Measurements from ENCODE around the gene TGM6. TPM values are rescaled to one million over a fixed set of nuclear protein-coding genes. Genes with fewer than 3 reads are reported as not detected.

TGM6 gene
- total RNA-seq, 1 donor from 2014 or later, result not detected

- H3K9ac ChIP-seq (ENCODE audit: low read depth in 1 of 3, low read length in 3 of 3), result no peak overlapping the region
- no peak overlapping the region for H3K4me3 ChIP-seq (ENCODE audit: low read length in 3 of 3)
- peaks cover 0 to 4% (median 2%) of the 10 kb centered on the region in 3 donors for H3K27me3 ChIP-seq (ENCODE audit: control insufficient read depth in 3 of 3, insufficient read depth in 3 of 3, low read length in 3 of 3)
- H3K27ac ChIP-seq (ENCODE audit: low read depth, low read length), result no peak overlapping the region
- no peaks in the 10 kb centered on the region for H3K36me3 ChIP-seq (ENCODE audit: control insufficient read depth in 3 of 3, insufficient read depth in 3 of 3, low read length in 3 of 3)
- H3K4me1 ChIP-seq (ENCODE audit: control insufficient read depth in 3 of 3, insufficient read depth in 3 of 3, low read length in 3 of 3), result no peaks in the 10 kb centered on the region
- H3K9me3 ChIP-seq (ENCODE audit: control insufficient read depth in 3 of 3, low read length in 3 of 3), result no peaks in the 10 kb centered on the region
Measured at GRCh38 chr20:2379511-2380229, 1.0 kb upstream of the TGM6 start.

GRCh38 chr20:2381303-2381702 is 602 bp downstream of the TGM6 start:
- H3K36me3 ChIP-seq (ENCODE audit: control insufficient read depth in 3 of 3, insufficient read depth in 3 of 3, low read length in 3 of 3), result no peaks in the 10 kb centered on the region
- H3K27ac ChIP-seq (ENCODE audit: low read depth, low read length), result no peak overlapping the region
- no peak overlapping the region for H3K9ac ChIP-seq (ENCODE audit: low read depth in 1 of 3, low read length in 3 of 3)
- H3K4me3 ChIP-seq (ENCODE audit: low read length in 3 of 3), result no peak overlapping the region
- peaks cover 0 to 7% (median 5%) of the 10 kb centered on the region in 3 donors for H3K27me3 ChIP-seq (ENCODE audit: control insufficient read depth in 3 of 3, insufficient read depth in 3 of 3, low read length in 3 of 3)
- H3K4me1 ChIP-seq (ENCODE audit: control insufficient read depth in 3 of 3, insufficient read depth in 3 of 3, low read length in 3 of 3), result no peaks in the 10 kb centered on the region
- no peaks in the 10 kb centered on the region for H3K9me3 ChIP-seq (ENCODE audit: control insufficient read depth in 3 of 3, low read length in 3 of 3)

GRCh38 chr20:2382833-2383232 is 2.1 kb downstream of the TGM6 start:
- Histone ChIP-seq H3K27me3 (ENCODE audit: control insufficient read depth in 3 of 3, insufficient read depth in 3 of 3, low read length in 3 of 3) (peaks cover 0 to 13% (median 5%) of the 10 kb centered on the region in 3 donors), H3K4me3 (ENCODE audit: low read length in 3 of 3) (no peak overlapping the region)

GRCh38 chr20:2385026-2385425 is 4.3 kb downstream of the TGM6 start:
- no peaks in the 10 kb centered on the region for H3K4me1 ChIP-seq (ENCODE audit: control insufficient read depth in 3 of 3, insufficient read depth in 3 of 3, low read length in 3 of 3)
- no peak overlapping the region for H3K4me3 ChIP-seq (ENCODE audit: low read length in 3 of 3)
- H3K9ac ChIP-seq (ENCODE audit: low read depth in 1 of 3, low read length in 3 of 3), result no peak overlapping the region
- H3K27me3 ChIP-seq (ENCODE audit: control insufficient read depth in 3 of 3, insufficient read depth in 3 of 3, low read length in 3 of 3), result peaks cover 0 to 13% (median 5%) of the 10 kb centered on the region in 3 donors
- H3K36me3 ChIP-seq (ENCODE audit: control insufficient read depth in 3 of 3, insufficient read depth in 3 of 3, low read length in 3 of 3), result no peaks in the 10 kb centered on the region
- no peak overlapping the region for H3K27ac ChIP-seq (ENCODE audit: low read depth, low read length)
- peaks cover 3 to 9% (median 9%) of the 10 kb centered on the region in 3 donors for H3K9me3 ChIP-seq (ENCODE audit: control insufficient read depth in 3 of 3, low read length in 3 of 3)

More at GRCh38 chr20:2382833-2383232, 2.1 kb downstream of the TGM6 start:
- Histone ChIP-seq H3K4me1 (ENCODE audit: control insufficient read depth in 3 of 3, insufficient read depth in 3 of 3, low read length in 3 of 3) (no peaks in the 10 kb centered on the region), H3K27ac (ENCODE audit: low read depth, low read length) (no peak overlapping the region), H3K9ac (ENCODE audit: low read depth in 1 of 3, low read length in 3 of 3) (no peak overlapping the region), H3K36me3 (ENCODE audit: control insufficient read depth in 3 of 3, insufficient read depth in 3 of 3, low read length in 3 of 3) (no peaks in the 10 kb centered on the region), H3K9me3 (ENCODE audit: control insufficient read depth in 3 of 3, low read length in 3 of 3) (peaks cover 0 to 5% (median 2%) of the 10 kb centered on the region in 3 donors)

GRCh38 chr20:2385496-2385895 is 4.8 kb downstream of the TGM6 start:
- peaks cover 3 to 9% (median 9%) of the 10 kb centered on the region in 3 donors for H3K9me3 ChIP-seq (ENCODE audit: control insufficient read depth in 3 of 3, low read length in 3 of 3)
- H3K4me3 ChIP-seq (ENCODE audit: low read length in 3 of 3), result no peak overlapping the region
- H3K27ac ChIP-seq (ENCODE audit: low read depth, low read length), result no peak overlapping the region

GRCh38 chr20:2386516-2387179 is 5.9 kb downstream of the TGM6 start:
- Histone ChIP-seq H3K9me3 (ENCODE audit: control insufficient read depth in 3 of 3, low read length in 3 of 3) (peaks cover 3 to 9% (median 9%) of the 10 kb centered on the region in 3 donors), H3K9ac (ENCODE audit: low read depth in 1 of 3, low read length in 3 of 3) (no peak overlapping the region), H3K27ac (ENCODE audit: low read depth, low read length) (no peak overlapping the region), H3K4me1 (ENCODE audit: control insufficient read depth in 3 of 3, insufficient read depth in 3 of 3, low read length in 3 of 3) (no peaks in the 10 kb centered on the region), H3K36me3 (ENCODE audit: control insufficient read depth in 3 of 3, insufficient read depth in 3 of 3, low read length in 3 of 3) (no peaks in the 10 kb centered on the region), H3K4me3 (ENCODE audit: low read length in 3 of 3) (no peak overlapping the region), H3K27me3 (ENCODE audit: control insufficient read depth in 3 of 3, insufficient read depth in 3 of 3, low read length in 3 of 3) (peaks cover 0 to 13% (median 5%) of the 10 kb centered on the region in 3 donors)

More at GRCh38 chr20:2385496-2385895, 4.8 kb downstream of the TGM6 start:
- Histone ChIP-seq H3K36me3 (ENCODE audit: control insufficient read depth in 3 of 3, insufficient read depth in 3 of 3, low read length in 3 of 3) (no peaks in the 10 kb centered on the region), H3K27me3 (ENCODE audit: control insufficient read depth in 3 of 3, insufficient read depth in 3 of 3, low read length in 3 of 3) (peaks cover 0 to 13% (median 5%) of the 10 kb centered on the region in 3 donors), H3K9ac (ENCODE audit: low read depth in 1 of 3, low read length in 3 of 3) (no peak overlapping the region), H3K4me1 (ENCODE audit: control insufficient read depth in 3 of 3, insufficient read depth in 3 of 3, low read length in 3 of 3) (no peaks in the 10 kb centered on the region)

GRCh38 chr20:2387180-2387577 is 6.5 kb downstream of the TGM6 start:
- peaks cover 3 to 9% (median 9%) of the 10 kb centered on the region in 3 donors for H3K9me3 ChIP-seq (ENCODE audit: control insufficient read depth in 3 of 3, low read length in 3 of 3)
- no peaks in the 10 kb centered on the region for H3K36me3 ChIP-seq (ENCODE audit: control insufficient read depth in 3 of 3, insufficient read depth in 3 of 3, low read length in 3 of 3)
- H3K4me3 ChIP-seq (ENCODE audit: low read length in 3 of 3), result no peak overlapping the region
- H3K27ac ChIP-seq (ENCODE audit: low read depth, low read length), result no peak overlapping the region
- H3K9ac ChIP-seq (ENCODE audit: low read depth in 1 of 3, low read length in 3 of 3), result no peak overlapping the region
- no peaks in the 10 kb centered on the region for H3K4me1 ChIP-seq (ENCODE audit: control insufficient read depth in 3 of 3, insufficient read depth in 3 of 3, low read length in 3 of 3)
- H3K27me3 ChIP-seq (ENCODE audit: control insufficient read depth in 3 of 3, insufficient read depth in 3 of 3, low read length in 3 of 3), result peaks cover 0 to 13% (median 5%) of the 10 kb centered on the region in 3 donors

- no peak overlapping the region for H3K4me3 ChIP-seq (ENCODE audit: low read length in 3 of 3)
Measured at GRCh38 chr20:2387580-2387979, 6.9 kb downstream of the TGM6 start.

GRCh38 chr20:2390951-2391675 is 10.4 kb downstream of the TGM6 start:
- H3K27ac ChIP-seq (ENCODE audit: low read depth, low read length), result no peak overlapping the region

More at GRCh38 chr20:2387580-2387979, 6.9 kb downstream of the TGM6 start:
- no peaks in the 10 kb centered on the region for H3K4me1 ChIP-seq (ENCODE audit: control insufficient read depth in 3 of 3, insufficient read depth in 3 of 3, low read length in 3 of 3)
- H3K9me3 ChIP-seq (ENCODE audit: control insufficient read depth in 3 of 3, low read length in 3 of 3), result peaks cover 3 to 9% (median 9%) of the 10 kb centered on the region in 3 donors
- no peak overlapping the region for H3K9ac ChIP-seq (ENCODE audit: low read depth in 1 of 3, low read length in 3 of 3)
- H3K36me3 ChIP-seq (ENCODE audit: control insufficient read depth in 3 of 3, insufficient read depth in 3 of 3, low read length in 3 of 3), result no peaks in the 10 kb centered on the region
- H3K27me3 ChIP-seq (ENCODE audit: control insufficient read depth in 3 of 3, insufficient read depth in 3 of 3, low read length in 3 of 3), result peaks cover 0 to 13% (median 5%) of the 10 kb centered on the region in 3 donors
- no peak overlapping the region for H3K27ac ChIP-seq (ENCODE audit: low read depth, low read length)

More at GRCh38 chr20:2390951-2391675, 10.4 kb downstream of the TGM6 start:
- Histone ChIP-seq H3K4me3 (ENCODE audit: low read length in 3 of 3) (no peak overlapping the region), H3K9me3 (ENCODE audit: control insufficient read depth in 3 of 3, low read length in 3 of 3) (peaks cover 3 to 9% (median 9%) of the 10 kb centered on the region in 3 donors), H3K4me1 (ENCODE audit: control insufficient read depth in 3 of 3, insufficient read depth in 3 of 3, low read length in 3 of 3) (no peaks in the 10 kb centered on the region), H3K36me3 (ENCODE audit: control insufficient read depth in 3 of 3, insufficient read depth in 3 of 3, low read length in 3 of 3) (no peaks in the 10 kb centered on the region), H3K9ac (ENCODE audit: low read depth in 1 of 3, low read length in 3 of 3) (no peak overlapping the region), H3K27me3 (ENCODE audit: control insufficient read depth in 3 of 3, insufficient read depth in 3 of 3, low read length in 3 of 3) (peaks cover 6 to 8% (median 7%) of the 10 kb centered on the region in 3 donors)

Data from skeletal muscle tissue (tissue), 4 donors.